ENCODE data around the gene RALGPS2. TPM values are rescaled to one million over a fixed set of nuclear protein-coding genes. Genes with fewer than 3 reads are reported as not detected.

RALGPS2 gene
- total RNA-seq, 6 experiments from 2014 or later = 21.0 to 38.3 (median 28.4) TPM

- H3K9me3 ChIP-seq = no peaks in the 10 kb centered on the region
- DNase-seq = no peak
- no peak for ATAC-seq
- TF ChIP-seq, protein P1, sequence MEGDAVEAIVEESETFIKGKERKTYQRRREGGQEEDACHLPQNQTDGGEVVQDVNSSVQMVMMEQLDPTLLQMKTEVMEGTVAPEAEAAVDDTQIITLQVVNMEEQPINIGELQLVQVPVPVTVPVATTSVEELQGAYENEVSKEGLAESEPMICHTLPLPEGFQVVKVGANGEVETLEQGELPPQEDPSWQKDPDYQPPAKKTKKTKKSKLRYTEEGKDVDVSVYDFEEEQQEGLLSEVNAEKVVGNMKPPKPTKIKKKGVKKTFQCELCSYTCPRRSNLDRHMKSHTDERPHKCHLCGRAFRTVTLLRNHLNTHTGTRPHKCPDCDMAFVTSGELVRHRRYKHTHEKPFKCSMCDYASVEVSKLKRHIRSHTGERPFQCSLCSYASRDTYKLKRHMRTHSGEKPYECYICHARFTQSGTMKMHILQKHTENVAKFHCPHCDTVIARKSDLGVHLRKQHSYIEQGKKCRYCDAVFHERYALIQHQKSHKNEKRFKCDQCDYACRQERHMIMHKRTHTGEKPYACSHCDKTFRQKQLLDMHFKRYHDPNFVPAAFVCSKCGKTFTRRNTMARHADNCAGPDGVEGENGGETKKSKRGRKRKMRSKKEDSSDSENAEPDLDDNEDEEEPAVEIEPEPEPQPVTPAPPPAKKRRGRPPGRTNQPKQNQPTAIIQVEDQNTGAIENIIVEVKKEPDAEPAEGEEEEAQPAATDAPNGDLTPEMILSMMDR (IDR thresholded peaks at IDR 0.05) = no peak
- TF ChIP-seq POLR2A (IDR thresholded peaks at IDR 0.05) = no peak
- H3K27ac ChIP-seq = no peak overlapping the region
- 24% methylated on average over 2 of the region's 2 CpGs for WGBS (ENCODE audit: insufficient coverage, low coverage, low lambda C conversion rate, missing lambda C conversion rate)
- no peaks in the 10 kb centered on the region for H3K4me1 ChIP-seq
- intact Hi-C loops (cut with DNase I) = no loop called here
- no peak overlapping the region for H3K4me3 ChIP-seq
- H3K36me3 ChIP-seq = no peaks in the 10 kb centered on the region
- no peaks in the 10 kb centered on the region for H3K27me3 ChIP-seq
These were observed 11.8 kb upstream of the RALGPS2 start for GRCh38 chr1:178713259-178713658.

DNA sequence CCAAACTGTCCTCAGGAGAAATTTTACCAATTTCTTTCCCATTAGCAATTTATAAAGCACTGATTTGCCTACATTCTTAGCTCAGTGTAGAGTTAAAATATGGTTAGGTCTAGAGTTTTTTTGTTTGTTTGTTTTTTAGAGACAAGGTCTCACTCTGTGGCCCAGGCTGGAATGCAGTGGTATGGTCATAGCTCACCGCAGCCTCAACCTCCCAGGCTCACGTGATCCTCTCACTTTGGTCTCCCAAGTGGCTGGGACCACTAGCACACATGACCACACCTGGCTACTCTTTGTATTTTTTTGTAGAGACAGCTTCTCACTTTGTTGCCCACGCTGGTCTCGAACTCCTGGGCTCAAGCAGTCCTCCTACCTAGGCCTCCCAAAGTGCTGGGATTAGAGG lies 10.6 kb upstream of the RALGPS2 start:
- H3K4me1 ChIP-seq = no peaks in the 10 kb centered on the region
- no peak overlapping the region for H3K4me3 ChIP-seq
- WGBS (ENCODE audit: insufficient coverage, low coverage, low lambda C conversion rate, missing lambda C conversion rate) = 81% methylated on average over 3 of the region's 4 CpGs
- H3K9me3 ChIP-seq = no peaks in the 10 kb centered on the region
- DNase-seq (no peak), ATAC-seq (no peak)
- no peak overlapping the region for H3K27ac ChIP-seq
- no peak for TF ChIP-seq POLR2A (IDR thresholded peaks at IDR 0.05)
- TF ChIP-seq, protein P1 (IDR thresholded peaks at IDR 0.05) = no peak
- intact Hi-C loops (cut with DNase I) = no loop called here
- no peaks in the 10 kb centered on the region for H3K36me3 ChIP-seq
- H3K27me3 ChIP-seq = no peaks in the 10 kb centered on the region

DNA sequence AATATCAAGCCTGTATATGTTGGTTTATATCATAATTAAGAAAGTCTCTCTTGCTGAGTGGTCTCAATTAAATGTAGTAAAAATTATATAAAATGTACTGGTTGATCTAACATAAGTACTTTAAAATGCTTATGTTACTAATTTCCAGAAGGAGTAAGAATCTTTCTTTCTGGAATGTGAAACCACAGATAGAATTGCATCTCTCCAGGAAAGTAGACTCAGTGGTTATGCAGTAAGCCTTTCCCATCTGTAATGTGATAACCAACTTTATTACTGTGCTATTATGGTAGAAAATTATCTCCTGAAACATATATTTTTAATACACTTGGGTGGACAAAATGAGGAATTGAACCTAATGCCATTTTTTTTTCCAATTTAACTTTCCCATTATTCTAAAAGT lies 8.9 kb upstream of the RALGPS2 start:
- Histone ChIP-seq H3K27me3 (no peaks in the 10 kb centered on the region), H3K4me3 (no peak overlapping the region), H3K27ac (no peak overlapping the region), H3K36me3 (no peaks in the 10 kb centered on the region), H3K4me1 (no peaks in the 10 kb centered on the region), H3K9me3 (no peaks in the 10 kb centered on the region)
- intact Hi-C loops (cut with DNase I) = no loop called here
- DNase-seq (no peak), ATAC-seq (no peak)
- TF ChIP-seq, protein P1 (IDR thresholded peaks at IDR 0.05) = no peak

- no peak for TF ChIP-seq POLR2A (IDR thresholded peaks at IDR 0.05)
- TF ChIP-seq, protein P1 (IDR thresholded peaks at IDR 0.05) = no peak
- ATAC-seq (no peak), DNase-seq (no peak)
- intact Hi-C loops (cut with DNase I) = no loop called here
- H3K27ac ChIP-seq = no peak overlapping the region
- no peaks in the 10 kb centered on the region for H3K27me3 ChIP-seq
- H3K4me1 ChIP-seq = no peaks in the 10 kb centered on the region
- H3K36me3 ChIP-seq = no peaks in the 10 kb centered on the region
- H3K4me3 ChIP-seq = no peak overlapping the region
- WGBS (ENCODE audit: insufficient coverage, low coverage, low lambda C conversion rate, missing lambda C conversion rate) = 82% methylated on average over 1 of the region's 1 CpG
- no peaks in the 10 kb centered on the region for H3K9me3 ChIP-seq
These were observed 6.5 kb upstream of the RALGPS2 start for GRCh38 chr1:178718520-178718919.

- no peak overlapping the region for H3K4me3 ChIP-seq
- no peaks in the 10 kb centered on the region for H3K9me3 ChIP-seq
- intact Hi-C loops (cut with DNase I) = no loop called here
- H3K4me1 ChIP-seq = peaks cover 0 to 2% (median 0%) of the 10 kb centered on the region in 4 donors
- 69% methylated on average over 3 of the region's 3 CpGs for WGBS (ENCODE audit: insufficient coverage, low coverage, low lambda C conversion rate, missing lambda C conversion rate)
- ATAC-seq = no peak
- no peak overlapping the region for H3K27ac ChIP-seq
- no peaks in the 10 kb centered on the region for H3K27me3 ChIP-seq
- H3K36me3 ChIP-seq = no peaks in the 10 kb centered on the region
- DNase-seq = no peak
- TF ChIP-seq POLR2A (IDR thresholded peaks at IDR 0.05) = no peak
- TF ChIP-seq, protein P1 (IDR thresholded peaks at IDR 0.05) = no peak
These were observed 1.5 kb upstream of the RALGPS2 start for GRCh38 chr1:178723546-178723945.

Measured in right lobe of liver (tissue), 6 donors.